Keratinocyte (primary cell): ENCODE measurements around the gene GNB1L.

ENCODE experiments used
- EZH2 ChIP-seq: IDR thresholded peaks from one replicate; pipeline ENCODE4 v1.6.1; 2012; ENCODE audit warnings: inconsistent platforms, mild to moderate bottlenecking, low read length, moderate library complexity
- TF ChIP-seq, protein P1 (sequence below), 3 experiments: IDR thresholded peaks in 1 of 3; conservative IDR thresholded peaks in 1 of 3; optimal IDR thresholded peaks in 1 of 3; 2 replicates in 2 of 3; 3 replicates in 1 of 3; pipeline versions ENCODE3 to v1.5.1; 2011; ENCODE audit warnings: low read length in 3 of 3, mild to moderate bottlenecking in 3 of 3, moderate library complexity in 2 of 3, control low read depth in 1 of 3, inconsistent platforms in 1 of 3; ENCODE audit not compliant: insufficient read depth in 2 of 3; ENCODE audit errors: extremely low read depth in 1 of 3

DNA sequence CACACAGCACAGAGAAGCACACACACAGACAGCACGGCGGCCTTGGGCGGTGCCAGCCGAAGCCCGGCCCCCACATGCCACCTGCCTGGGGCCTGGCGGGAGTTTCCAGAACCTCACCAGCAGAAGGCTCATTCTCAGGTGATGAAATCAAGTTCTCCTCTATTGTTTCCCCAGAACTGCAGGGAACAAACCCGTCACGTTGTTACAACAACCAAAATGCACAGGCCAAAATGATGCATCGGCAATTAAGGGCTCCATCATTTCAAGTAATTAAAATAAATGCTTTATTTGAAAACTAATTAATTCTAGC, 30.8 kb downstream of the GNB1L start:
- TF ChIP-seq, protein P1, sequence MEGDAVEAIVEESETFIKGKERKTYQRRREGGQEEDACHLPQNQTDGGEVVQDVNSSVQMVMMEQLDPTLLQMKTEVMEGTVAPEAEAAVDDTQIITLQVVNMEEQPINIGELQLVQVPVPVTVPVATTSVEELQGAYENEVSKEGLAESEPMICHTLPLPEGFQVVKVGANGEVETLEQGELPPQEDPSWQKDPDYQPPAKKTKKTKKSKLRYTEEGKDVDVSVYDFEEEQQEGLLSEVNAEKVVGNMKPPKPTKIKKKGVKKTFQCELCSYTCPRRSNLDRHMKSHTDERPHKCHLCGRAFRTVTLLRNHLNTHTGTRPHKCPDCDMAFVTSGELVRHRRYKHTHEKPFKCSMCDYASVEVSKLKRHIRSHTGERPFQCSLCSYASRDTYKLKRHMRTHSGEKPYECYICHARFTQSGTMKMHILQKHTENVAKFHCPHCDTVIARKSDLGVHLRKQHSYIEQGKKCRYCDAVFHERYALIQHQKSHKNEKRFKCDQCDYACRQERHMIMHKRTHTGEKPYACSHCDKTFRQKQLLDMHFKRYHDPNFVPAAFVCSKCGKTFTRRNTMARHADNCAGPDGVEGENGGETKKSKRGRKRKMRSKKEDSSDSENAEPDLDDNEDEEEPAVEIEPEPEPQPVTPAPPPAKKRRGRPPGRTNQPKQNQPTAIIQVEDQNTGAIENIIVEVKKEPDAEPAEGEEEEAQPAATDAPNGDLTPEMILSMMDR (optimal IDR thresholded peaks at IDR 0.05 in 1 of 3, IDR thresholded peaks at IDR 0.05 in 1 of 3, conservative IDR thresholded peaks at IDR 0.05 in 1 of 3; ENCODE audit: extremely low read depth in 1 of 3, insufficient read depth in 2 of 3, low read length in 3 of 3): no peak
- TF ChIP-seq EZH2: no peak
